AG04449 (cell line): ENCODE results near the gene GINS3.

Source experiments
- CTCF ChIA-PET: fragments of 350-600 bp; formaldehyde crosslinking; extraction: SDS; loops from one replicate; lab custom pipeline; 2021; ENCODE audit warnings: antibody characterized with exemption; lab: Yijun Ruan, JAX
- POLR2A ChIA-PET: fragments of 400-600, 350-600 bp; formaldehyde crosslinking; extraction: SDS; loops from one replicate; lab custom pipeline; 2020; ENCODE audit warnings: antibody characterized with exemption, inconsistent platforms; lab: Yijun Ruan, JAX
- DNase-seq: peaks from one replicate; pipeline ENCODE4 v3.0.0-alpha.2; 2010; ENCODE audit warnings: low read depth, low spot score
- H3K4me3 ChIP-seq: 2 replicates; pipeline ENCODE4 v1.5.1; 2011; ENCODE audit warnings: low read depth, mild to moderate bottlenecking, control low read depth, low read length
- CTCF ChIP-seq: IDR thresholded peaks from one replicate; pipeline ENCODE4 v1.5.1; 2011; ENCODE audit warnings: mild to moderate bottlenecking, moderate library complexity, low read length, control low read depth, inconsistent platforms; ENCODE audit not compliant: insufficient read depth; ENCODE audit errors: missing control alignments

GINS3 gene

GRCh38 chr16:58419241-58419990 lies 27.1 kb downstream of the GINS3 start:
- CTCF ChIA-PET = interaction anchor here (1.8 kb wide), 1 partner anchor 70 kb away, joined by 4 read pairs; no protein-coding TSS in a partner anchor
- no peak for DNase-seq
- no peak for TF ChIP-seq CTCF
- POLR2A ChIA-PET = no interaction called here
- H3K4me3 ChIP-seq = no peak overlapping the region

- no peak for TF ChIP-seq CTCF
- CTCF ChIA-PET = no interaction called here
- POLR2A ChIA-PET = no interaction called here
- DNase-seq = no peak
- H3K4me3 ChIP-seq = no peak overlapping the region
These were observed 28.8 kb downstream of the GINS3 start for GRCh38 chr16:58421059-58421458.

- no peak overlapping the region for H3K4me3 ChIP-seq
- DNase-seq = no peak
- ChIA-PET CTCF (no interaction called here), POLR2A (no interaction called here)
- no peak for TF ChIP-seq CTCF
These were observed 29.3 kb downstream of the GINS3 start for GRCh38 chr16:58421529-58421928.

DNA sequence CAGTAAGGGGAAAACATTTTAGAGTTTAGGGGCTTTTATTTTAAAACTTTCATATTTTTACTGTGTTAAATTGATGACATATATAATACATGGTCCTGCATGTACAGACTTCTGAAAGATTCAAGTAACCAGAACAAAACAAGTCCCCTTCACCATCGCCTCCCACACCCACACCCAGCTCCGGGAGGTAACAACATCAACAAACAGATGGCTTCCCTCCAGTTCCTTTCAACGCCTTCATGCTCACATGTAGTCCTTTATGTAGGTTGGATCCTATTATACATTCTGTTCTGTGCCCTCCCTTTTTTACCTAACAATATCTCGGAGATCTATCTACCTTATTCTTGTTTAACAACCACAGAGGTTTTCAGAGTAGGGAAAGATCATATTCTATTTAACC lies 30.5 kb downstream of the GINS3 start:
- DNase-seq = no peak
- TF ChIP-seq CTCF = no peak
- ChIA-PET CTCF (no interaction called here), POLR2A (no interaction called here)
- no peak overlapping the region for H3K4me3 ChIP-seq

GRCh38 chr16:58425245-58425644 lies 33.0 kb downstream of the GINS3 start:
- ChIA-PET CTCF (interaction anchor here (1.0 kb wide), 1 partner anchor 89 kb away, joined by 3 read pairs; no protein-coding TSS in a partner anchor), POLR2A (no interaction called here)
- no peak for DNase-seq

More at GRCh38 chr16:58425245-58425644, 33.0 kb downstream of the GINS3 start:
- TF ChIP-seq CTCF = no peak
- no peak overlapping the region for H3K4me3 ChIP-seq
